GM12892 (cell line): ENCODE results near the gene RGS10.
A peak's percentile ranks its signal among the peaks of the same experiment; 100 is the strongest.

Experiments
- DNase-seq: peaks from one replicate; pipeline ENCODE4 v3.0.0; 2011; ENCODE audit not compliant: insufficient read length
- FAIRE-seq: peaks from 2 replicates; lab custom pipeline; 2011; peaks lifted over from hg19 to GRCh38; lab: Jason Lieb, UNC
- POLR2A ChIP-seq: IDR thresholded peaks from 2 replicates; pipeline ENCODE4 v1.6.1; 2011; ENCODE audit warnings: low read depth, low read length, control low read depth
- POLR2AphosphoS5 ChIP-seq: IDR thresholded peaks from 2 replicates; pipeline ENCODE4 v1.6.1; 2011; ENCODE audit warnings: low read depth, low read length, control low read depth
- TAF1 ChIP-seq: IDR thresholded peaks from 2 replicates; pipeline ENCODE4 v1.6.1; 2011; ENCODE audit warnings: low read depth, mild to moderate bottlenecking, control low read depth, low read length, borderline replicate concordance

RGS10 gene

GRCh38 chr10:119523895-119524719 is 18.4 kb downstream of the RGS10 start:
- TF ChIP-seq POLR2AphosphoS5, result no peak
- TF ChIP-seq TAF1, result no peak
- TF ChIP-seq POLR2A, result no peak
- DNase-seq (no peak), FAIRE-seq (no peak)

GRCh38 chr10:119522747-119523426 is 19.6 kb downstream of the RGS10 start:
- no peak for DNase-seq
- TF ChIP-seq TAF1, result no peak
- no peak for TF ChIP-seq POLR2A
- TF ChIP-seq POLR2AphosphoS5, result no peak
- FAIRE-seq, result no peak

- DNase-seq, result no peak
- no peak for TF ChIP-seq POLR2AphosphoS5
- TF ChIP-seq POLR2A, result no peak
- no peak for TF ChIP-seq TAF1
- no peak for FAIRE-seq
Observed at GRCh38 chr10:119521443-119522204, 20.9 kb downstream of the RGS10 start.

GRCh38 chr10:119520283-119520682 is 22.2 kb downstream of the RGS10 start:
- DNase-seq (no peak), FAIRE-seq (no peak)
- TF ChIP-seq POLR2AphosphoS5 (no peak), TAF1 (no peak), POLR2A (no peak)

GRCh38 chr10:119518936-119519335 is 23.6 kb downstream of the RGS10 start:
- DNase-seq (no peak), FAIRE-seq (no peak)
- TF ChIP-seq TAF1 (no peak), POLR2A (no peak), POLR2AphosphoS5 (no peak)

GRCh38 chr10:119518176-119518575 is 24.3 kb downstream of the RGS10 start:
- no peak for DNase-seq
- FAIRE-seq, result no peak
- TF ChIP-seq TAF1 (no peak), POLR2AphosphoS5 (no peak), POLR2A (no peak)

GRCh38 chr10:119517235-119518141 is 25.0 kb downstream of the RGS10 start:
- no peak for TF ChIP-seq POLR2A
- 0 out of 2 replicates have a peak, but pooled peaks have one; percentile 3 for TF ChIP-seq TAF1
- TF ChIP-seq POLR2AphosphoS5, result no peak; the same call in none of the 2 replicates

GRCh38 chr10:119516381-119517234 is 25.9 kb downstream of the RGS10 start:
- FAIRE-seq (peak; percentile 97), DNase-seq (peak; percentile 57)
- TF ChIP-seq POLR2AphosphoS5, result no peak; the same call in none of the 2 replicates
- peak; percentile 41; the same call in 1 of the 2 replicates for TF ChIP-seq POLR2A
- TF ChIP-seq TAF1, result 0 out of 2 replicates have a peak, but pooled peaks have one; percentile 28

More at GRCh38 chr10:119517235-119518141, 25.0 kb downstream of the RGS10 start:
- peak; percentile 50 for DNase-seq
- no peak for FAIRE-seq

GRCh38 chr10:119515511-119516045 is 26.9 kb downstream of the RGS10 start:
- DNase-seq, result no peak
- no peak for TF ChIP-seq POLR2A
- TF ChIP-seq POLR2AphosphoS5, result no peak
- TF ChIP-seq TAF1, result no peak
- no peak for FAIRE-seq

GRCh38 chr10:119514819-119515218 is 27.7 kb downstream of the RGS10 start:
- TF ChIP-seq TAF1 (no peak), POLR2AphosphoS5 (no peak), POLR2A (no peak)
- DNase-seq, result no peak
- FAIRE-seq, result no peak
